HG02571 (cell line): ENCODE data around the gene KIF6.

Source experiments
- ATAC-seq: cut with Tn5 transposase; IDR thresholded peaks from one replicate; pipeline ENCODE4 v1.9.1; 2021; ENCODE audit warnings: mild to moderate bottlenecking, moderate library complexity; ENCODE audit not compliant: unreplicated experiment

The KIF6 gene

GRCh38 chr6:39393075-39393474 lies 332.1 kb downstream of the KIF6 start:
- ATAC-seq, result no peak

GRCh38 chr6:39391182-39391581 lies 334.0 kb downstream of the KIF6 start:
- no peak for ATAC-seq

- ATAC-seq, result no peak
These were observed 335.8 kb downstream of the KIF6 start for GRCh38 chr6:39389484-39389767.

- no peak for ATAC-seq
These were observed 336.4 kb downstream of the KIF6 start for GRCh38 chr6:39388606-39389483.

GRCh38 chr6:39387785-39388184 lies 337.4 kb downstream of the KIF6 start:
- ATAC-seq, result no peak

GRCh38 chr6:39386487-39386886 lies 338.7 kb downstream of the KIF6 start:
- ATAC-seq, result no peak

- no peak for ATAC-seq
These were observed 343.6 kb downstream of the KIF6 start for GRCh38 chr6:39381550-39382140.

- ATAC-seq, result no peak
These were observed 344.2 kb downstream of the KIF6 start for GRCh38 chr6:39380837-39381549.

GRCh38 chr6:39378960-39379425 lies 346.2 kb downstream of the KIF6 start:
- ATAC-seq, result no peak

GRCh38 chr6:39378175-39378959 lies 346.8 kb downstream of the KIF6 start:
- no peak for ATAC-seq

- no peak for ATAC-seq
These were observed 347.7 kb downstream of the KIF6 start for GRCh38 chr6:39377539-39377950.

- no peak for ATAC-seq
These were observed 349.8 kb downstream of the KIF6 start for GRCh38 chr6:39375405-39375804.

GRCh38 chr6:39370390-39370789 lies 354.8 kb downstream of the KIF6 start:
- ATAC-seq, result no peak

- no peak for ATAC-seq
These were observed 355.2 kb downstream of the KIF6 start for GRCh38 chr6:39369987-39370386.

GRCh38 chr6:39367700-39368099 lies 357.5 kb downstream of the KIF6 start:
- ATAC-seq, result no peak

- ATAC-seq, result no peak
These were observed 358.1 kb downstream of the KIF6 start for GRCh38 chr6:39366931-39367618.

- ATAC-seq, result no peak
These were observed 359.7 kb downstream of the KIF6 start for GRCh38 chr6:39365281-39366074.

- ATAC-seq, result no peak
These were observed 361.9 kb downstream of the KIF6 start for GRCh38 chr6:39363280-39363679.

- no peak for ATAC-seq
These were observed 362.7 kb downstream of the KIF6 start for GRCh38 chr6:39362487-39362865.
